OCI-LY1 (cell line): ENCODE measurements around the gene RCOR3.

Experiments used
- EZH2 ChIP-seq: fragments of 200-600 bp; sonication (generic), shearing (Covaris generic); IDR thresholded peaks from 2 replicates; pipeline ENCODE4 v1.8.0; 2017; ENCODE audit warnings: borderline replicate concordance, mixed run types, mild to moderate bottlenecking, antibody characterized with exemption, low read length, moderate library complexity, mixed read lengths
- TF ChIP-seq, protein P1 (sequence below): fragments of 200-600 bp; sonication (generic), shearing (Covaris generic); IDR thresholded peaks from 2 replicates; pipeline ENCODE4 v1.5.1; 2017; ENCODE audit warnings: mild to moderate bottlenecking, antibody characterized with exemption, low read length, moderate library complexity, mixed read lengths

DNA sequence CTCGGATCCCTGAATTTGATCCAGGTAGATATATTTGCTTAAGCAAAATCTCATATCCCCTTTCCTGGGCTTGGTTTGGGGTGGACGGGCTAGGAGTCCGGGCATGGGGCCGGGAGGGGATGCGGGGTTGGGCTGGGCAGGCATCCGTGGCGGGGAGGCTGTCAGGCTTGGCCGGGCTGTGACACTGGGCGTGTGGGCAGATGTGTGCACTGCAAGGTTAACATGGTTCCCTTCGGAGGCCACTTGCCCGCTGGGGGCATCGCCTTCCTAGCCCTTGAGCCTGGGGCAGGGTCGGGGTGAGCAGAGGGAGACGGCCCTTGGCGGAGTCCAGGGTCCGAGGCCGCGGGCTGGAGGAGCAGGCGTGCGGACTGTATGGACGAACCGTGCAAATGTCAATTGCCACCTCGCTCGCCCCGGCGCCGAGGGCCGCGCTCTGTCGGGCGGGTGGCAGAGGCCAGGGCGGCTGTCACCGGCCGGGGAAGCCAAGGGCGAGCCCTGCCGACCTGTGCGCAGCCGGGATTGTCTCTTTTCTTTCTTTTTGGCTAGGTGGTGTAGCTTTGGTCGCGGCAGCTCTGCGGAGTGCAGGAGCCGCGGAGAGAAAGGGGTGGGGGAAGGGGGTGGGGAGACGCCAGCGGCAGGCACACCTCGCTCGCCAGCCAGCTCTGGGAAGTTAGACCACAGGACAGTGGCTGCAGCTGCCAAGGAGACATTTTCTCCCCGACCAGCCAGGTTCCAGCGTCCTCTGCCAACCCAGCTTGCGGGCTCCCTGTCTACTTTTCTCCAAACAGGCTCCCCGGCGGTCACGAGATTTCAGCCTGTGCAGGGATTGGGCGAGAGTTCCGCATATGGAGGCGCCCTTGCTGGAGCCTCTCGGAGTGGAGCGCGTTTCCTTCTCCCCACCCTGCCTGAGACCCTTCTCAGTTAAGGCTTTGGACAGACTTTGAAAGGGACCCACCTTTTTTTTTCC lies 1.3 kb downstream of the RCOR3 start:
- TF ChIP-seq, protein P1, sequence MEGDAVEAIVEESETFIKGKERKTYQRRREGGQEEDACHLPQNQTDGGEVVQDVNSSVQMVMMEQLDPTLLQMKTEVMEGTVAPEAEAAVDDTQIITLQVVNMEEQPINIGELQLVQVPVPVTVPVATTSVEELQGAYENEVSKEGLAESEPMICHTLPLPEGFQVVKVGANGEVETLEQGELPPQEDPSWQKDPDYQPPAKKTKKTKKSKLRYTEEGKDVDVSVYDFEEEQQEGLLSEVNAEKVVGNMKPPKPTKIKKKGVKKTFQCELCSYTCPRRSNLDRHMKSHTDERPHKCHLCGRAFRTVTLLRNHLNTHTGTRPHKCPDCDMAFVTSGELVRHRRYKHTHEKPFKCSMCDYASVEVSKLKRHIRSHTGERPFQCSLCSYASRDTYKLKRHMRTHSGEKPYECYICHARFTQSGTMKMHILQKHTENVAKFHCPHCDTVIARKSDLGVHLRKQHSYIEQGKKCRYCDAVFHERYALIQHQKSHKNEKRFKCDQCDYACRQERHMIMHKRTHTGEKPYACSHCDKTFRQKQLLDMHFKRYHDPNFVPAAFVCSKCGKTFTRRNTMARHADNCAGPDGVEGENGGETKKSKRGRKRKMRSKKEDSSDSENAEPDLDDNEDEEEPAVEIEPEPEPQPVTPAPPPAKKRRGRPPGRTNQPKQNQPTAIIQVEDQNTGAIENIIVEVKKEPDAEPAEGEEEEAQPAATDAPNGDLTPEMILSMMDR = no peak
- TF ChIP-seq EZH2 = no peak
